ENCODE data around the gene SPX. TPM values are rescaled to one million over a fixed set of nuclear protein-coding genes. Genes with fewer than 3 reads are reported as not detected.

The SPX gene
- total RNA-seq, 2 donors from 2014 or later = not detected

GRCh38 chr12:21566223-21566906 lies 40.3 kb downstream of the SPX start:
- ATAC-seq (no peak), DNase-seq (no peak)
- intact Hi-C loops (cut with DNase I, micrococcal nuclease) = no loop called here

- intact Hi-C loops (cut with DNase I, micrococcal nuclease) = no loop called here
- DNase-seq (no peak), ATAC-seq (no peak)
Observed at GRCh38 chr12:21566907-21567394, 40.9 kb downstream of the SPX start.

DNA sequence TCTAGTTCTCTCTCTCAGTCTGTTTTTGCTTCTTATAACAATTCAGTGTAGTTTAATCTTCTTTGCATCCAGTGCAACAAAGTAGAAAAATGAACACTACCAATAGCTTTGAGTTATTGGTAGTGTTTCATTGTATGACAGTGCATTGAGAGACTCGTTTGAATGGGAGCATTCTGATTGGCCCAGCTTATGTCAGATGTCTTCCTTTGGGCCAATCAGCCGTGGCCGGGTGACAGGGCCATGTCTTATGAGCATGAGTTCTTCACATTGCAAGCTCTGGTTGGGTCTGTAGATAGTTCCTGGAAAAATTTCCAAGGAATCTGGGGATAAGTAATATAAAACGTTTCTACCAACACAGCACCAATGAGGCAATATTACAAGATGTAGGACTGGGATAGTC lies 42.0 kb downstream of the SPX start:
- ATAC-seq (no peak), DNase-seq (no peak)
- intact Hi-C loops (cut with DNase I, micrococcal nuclease) = no loop called here

DNA sequence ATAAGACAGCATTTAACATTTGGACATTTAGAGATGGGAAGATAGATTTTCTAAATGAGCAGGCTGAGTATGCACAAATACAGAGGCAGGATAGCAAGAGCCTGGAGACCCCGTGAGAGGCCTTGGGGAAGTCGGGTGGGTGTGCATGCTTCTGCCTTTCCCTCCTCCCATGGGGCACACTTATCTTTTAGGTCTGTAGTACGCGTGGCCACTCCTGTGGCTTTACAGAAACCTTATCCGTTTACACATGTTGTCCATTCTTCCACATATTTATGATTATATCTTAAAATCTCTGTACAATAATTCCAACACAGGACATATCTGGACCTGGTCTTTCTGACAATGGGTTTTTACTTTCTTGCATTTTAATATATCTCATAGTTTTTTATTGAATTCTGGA lies 45.0 kb downstream of the SPX start:
- DNase-seq = no peak
- intact Hi-C loops (cut with DNase I, micrococcal nuclease) = no loop called here
- ATAC-seq = no peak

DNA sequence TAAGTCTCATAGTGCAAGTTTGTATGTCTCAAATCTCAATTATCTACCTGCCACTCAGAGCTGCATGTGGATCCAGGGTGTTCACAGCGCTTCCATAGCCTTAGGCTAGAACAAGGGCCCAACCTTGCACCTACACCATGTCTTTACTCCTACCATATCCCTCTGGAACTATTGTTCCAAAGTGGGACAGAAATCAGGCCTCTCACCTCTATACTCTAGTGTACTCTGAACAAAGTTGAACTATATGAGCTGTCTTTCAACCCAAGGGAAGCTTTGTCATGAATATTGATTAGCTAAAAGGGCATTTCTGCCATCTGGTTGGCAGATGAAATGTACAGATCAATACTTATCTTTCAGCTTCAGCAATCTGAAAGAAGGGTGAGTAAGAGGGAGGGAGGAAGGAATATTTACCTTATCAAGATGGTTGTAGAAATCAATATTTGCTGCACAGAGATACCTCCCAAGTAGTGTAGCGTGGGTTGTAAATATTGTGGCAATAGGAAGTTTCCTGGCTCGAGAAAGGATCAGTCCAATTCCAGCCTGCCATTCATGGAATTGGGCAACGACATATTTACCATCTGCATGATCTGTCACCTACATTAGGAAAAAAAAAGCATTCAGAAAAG lies 47.8 kb downstream of the SPX start:
- no peak for DNase-seq
- intact Hi-C loops (cut with DNase I, micrococcal nuclease) = no loop called here
- no peak for ATAC-seq

DNA sequence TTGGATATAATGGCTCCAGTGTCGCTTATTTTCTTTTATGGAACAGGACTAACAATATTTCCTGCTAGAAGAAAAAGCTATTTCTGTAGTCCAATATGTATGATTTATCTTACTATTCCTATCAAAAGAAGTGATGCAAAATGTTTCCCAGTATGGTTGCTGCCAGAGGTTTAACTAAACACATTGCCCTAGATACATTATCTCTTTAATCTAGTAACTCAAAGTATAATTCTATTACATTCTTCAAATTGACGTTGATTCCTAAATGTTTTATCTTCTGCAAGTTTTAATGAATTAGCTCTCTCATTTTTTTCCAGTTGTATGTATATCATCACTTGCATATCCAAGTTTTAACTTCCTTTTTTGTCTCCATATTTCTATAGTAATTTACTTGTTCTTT lies 50.3 kb downstream of the SPX start:
- intact Hi-C loops (cut with DNase I, micrococcal nuclease) = no loop called here

DNA sequence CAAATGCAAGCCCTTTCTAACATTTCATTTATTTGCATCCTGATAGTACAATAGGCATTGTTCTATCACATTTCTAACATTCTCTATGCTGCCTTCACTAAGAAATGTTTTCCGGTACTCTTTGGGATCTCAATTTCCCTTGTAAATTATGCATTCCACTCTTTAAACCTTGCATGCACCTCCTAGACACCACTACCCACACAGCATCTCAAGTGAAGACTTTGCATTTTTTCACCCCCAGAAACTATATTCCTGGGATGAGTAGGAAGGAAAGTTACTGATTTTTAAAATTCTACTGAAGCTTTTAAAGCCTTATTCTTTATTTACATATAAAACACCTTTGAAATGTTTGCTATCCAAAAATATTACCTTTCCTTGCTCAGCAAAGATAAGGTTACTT lies 51.4 kb downstream of the SPX start:
- intact Hi-C loops (cut with DNase I, micrococcal nuclease) = no loop called here
- ATAC-seq = no peak
- DNase-seq = no peak

More for the DNA sequence above, 50.3 kb downstream of the SPX start:
- DNase-seq (no peak), ATAC-seq (no peak)

GRCh38 chr12:21580748-21581516 lies 54.8 kb downstream of the SPX start:
- intact Hi-C loops (cut with DNase I, micrococcal nuclease) = no loop called here
- ATAC-seq (no peak), DNase-seq (no peak)

Other genes with a start within 250 kb of the SPX start
- gene SLCO1A2, start 191.4 kb upstream of the SPX start, total RNA-seq = not detected
- gene IAPP, start 153.4 kb upstream of the SPX start, total RNA-seq = not detected
- 10 to 100 TPM; 36.7 to 46.2 TPM for gene PYROXD1, start 88.6 kb upstream of the SPX start, total RNA-seq
- 10 to 100 TPM; 11.5 to 11.7 TPM for gene RECQL, start 24.7 kb upstream of the SPX start, total RNA-seq
- gene GOLT1B, start 24.5 kb upstream of the SPX start, total RNA-seq = 10 to 100 TPM; 18.6 to 23.3 TPM
- gene GYS2, start 78.6 kb downstream of the SPX start, total RNA-seq = not detected
- gene LDHB, start 131.5 kb downstream of the SPX start, total RNA-seq = 100 to 1,000 TPM; 209 to 214 TPM
- 1 to 10 TPM in 1 of 2 donors, under 1 TPM in 1; 0.46 to 2.4 TPM for gene KCNJ8, start 248.4 kb downstream of the SPX start, total RNA-seq